ENCODE measurements around the gene NIPSNAP3A. TPM values are rescaled to one million over a fixed set of nuclear protein-coding genes. Genes with fewer than 3 reads are reported as not detected.

The NIPSNAP3A gene
- polyA plus RNA-seq, 3 donors = 11.1 to 35.4 (median 27.2) TPM

- no peak overlapping the region for H3K27ac ChIP-seq (ENCODE audit: low read depth, low read length)
- 94 to 100% (median 95%) methylated on average over 3 of the region's 3 CpGs for WGBS, 3 donors
Measured at GRCh38 chr9:104795857-104796256, 48.4 kb downstream of the NIPSNAP3A start.

- WGBS, 3 donors = 77 to 84% (median 81%) methylated on average over 5 of the region's 5 CpGs
Measured at GRCh38 chr9:104798209-104798995, 50.9 kb downstream of the NIPSNAP3A start.

GRCh38 chr9:104800068-104800785 lies 52.7 kb downstream of the NIPSNAP3A start:
- 77 to 90% (median 88%) methylated on average over 7 of the region's 7 CpGs for WGBS, 3 donors
- H3K27ac ChIP-seq (ENCODE audit: low read depth, low read length) = no peak overlapping the region

More at GRCh38 chr9:104798209-104798995, 50.9 kb downstream of the NIPSNAP3A start:
- no peak overlapping the region for H3K27ac ChIP-seq (ENCODE audit: low read depth, low read length)

GRCh38 chr9:104802110-104802509 lies 54.6 kb downstream of the NIPSNAP3A start:
- no peak overlapping the region for H3K27ac ChIP-seq (ENCODE audit: low read depth, low read length)
- 82 to 95% (median 91%) methylated on average over 5 of the region's 5 CpGs for WGBS, 3 donors

GRCh38 chr9:104802906-104803305 lies 55.4 kb downstream of the NIPSNAP3A start:
- no peak overlapping the region for H3K27ac ChIP-seq (ENCODE audit: low read depth, low read length)
- 74 to 86% (median 84%) methylated on average over 2 of the region's 2 CpGs for WGBS, 3 donors

GRCh38 chr9:104805441-104805840 lies 58.0 kb downstream of the NIPSNAP3A start:
- H3K27ac ChIP-seq (ENCODE audit: low read depth, low read length) = no peak overlapping the region
- 95 to 100% (median 100%) methylated on average over 2 of the region's 2 CpGs for WGBS, 3 donors

GRCh38 chr9:104808035-104808614 lies 60.6 kb downstream of the NIPSNAP3A start:
- 49 to 59% (median 54%) methylated on average over 3 of the region's 3 CpGs for WGBS, 3 donors
- no peak overlapping the region for H3K27ac ChIP-seq (ENCODE audit: low read depth, low read length)

Other genes starting within 250 kb of the NIPSNAP3A start
- gene OR13F1, start 243.4 kb upstream of the NIPSNAP3A start, polyA plus RNA-seq = not detected
- not detected for gene OR13C4, start 220.5 kb upstream of the NIPSNAP3A start, polyA plus RNA-seq
- not detected for gene OR13C3, start 210.8 kb upstream of the NIPSNAP3A start, polyA plus RNA-seq
- gene OR13C8, start 178.5 kb upstream of the NIPSNAP3A start, polyA plus RNA-seq = not detected
- gene OR13C5, start 148.3 kb upstream of the NIPSNAP3A start, polyA plus RNA-seq = not detected
- not detected for gene OR13C2, start 142.1 kb upstream of the NIPSNAP3A start, polyA plus RNA-seq
- gene OR13C9, start 129.5 kb upstream of the NIPSNAP3A start, polyA plus RNA-seq = not detected
- not detected for gene OR13D1, start 53.2 kb upstream of the NIPSNAP3A start, polyA plus RNA-seq
- 10 to 100 TPM in 1 of 3 donors, 1 to 10 TPM in 2; 2.2 to 12.8 (median 5.1) TPM for gene NIPSNAP3B, start 16.4 kb downstream of the NIPSNAP3A start, polyA plus RNA-seq
- gene ABCA1, start 180.5 kb downstream of the NIPSNAP3A start, polyA plus RNA-seq = 10 to 100 TPM in 2 of 3 donors, 1 to 10 TPM in 1; 2.8 to 38.1 (median 14.4) TPM

Data from adipose tissue (tissue), 3 donors.